Measurements from ENCODE around the gene DRC1.
"Not testable (repeated sequence)": the region's sequence is repeated elsewhere in the genome, so short reads cannot be mapped to it uniquely, and the experiment has no call there.

DRC1 gene

GRCh38 chr2:26359886-26360473 lies 41.7 kb upstream of the DRC1 start:
- TF ChIP-seq CTCF (conservative IDR thresholded peaks at IDR 0.05; ENCODE audit: control insufficient read depth, insufficient read depth, low read depth, low read length) = no peak
- no peak overlapping the region for H3K4me3 ChIP-seq (ENCODE audit: control insufficient read depth, low read depth, low read length)
- no peak for DNase-seq (ENCODE audit: low read depth)

- TF ChIP-seq CTCF (conservative IDR thresholded peaks at IDR 0.05; ENCODE audit: control insufficient read depth, insufficient read depth, low read depth, low read length) = no peak
- peak; percentile 67 for DNase-seq (ENCODE audit: low read depth)
- H3K4me3 ChIP-seq (ENCODE audit: control insufficient read depth, low read depth, low read length) = no peak overlapping the region
These were observed 38.4 kb upstream of the DRC1 start for GRCh38 chr2:26363323-26363722.

- no peak overlapping the region for H3K4me3 ChIP-seq (ENCODE audit: control insufficient read depth, low read depth, low read length)
- TF ChIP-seq CTCF (conservative IDR thresholded peaks at IDR 0.05; ENCODE audit: control insufficient read depth, insufficient read depth, low read depth, low read length) = no peak
- no peak for DNase-seq (ENCODE audit: low read depth)
These were observed 37.8 kb upstream of the DRC1 start for GRCh38 chr2:26363958-26364357.

- no peak for DNase-seq (ENCODE audit: low read depth)
- H3K4me3 ChIP-seq (ENCODE audit: control insufficient read depth, low read depth, low read length) = no peak overlapping the region
- no peak for TF ChIP-seq CTCF (conservative IDR thresholded peaks at IDR 0.05; ENCODE audit: control insufficient read depth, insufficient read depth, low read depth, low read length)
These were observed 37.1 kb upstream of the DRC1 start for GRCh38 chr2:26364669-26365068.

DNA sequence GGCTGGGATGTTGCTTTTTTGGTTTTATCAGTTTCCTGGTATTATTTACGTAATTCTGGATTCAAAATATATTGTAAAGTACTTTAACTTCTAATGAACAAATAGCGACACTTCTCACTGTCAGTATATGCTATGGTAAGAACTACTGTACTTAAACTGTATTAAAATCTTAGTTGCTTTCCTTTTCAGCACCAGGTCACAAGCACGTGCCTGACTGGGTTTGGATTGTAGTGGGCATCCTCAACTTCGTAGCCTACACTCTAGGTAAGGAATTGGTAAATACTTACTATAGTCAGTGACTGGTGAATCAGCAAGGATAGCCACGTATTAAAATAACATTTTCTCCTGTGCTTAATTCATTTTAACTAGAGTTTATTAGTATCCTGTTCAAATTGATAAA lies 34.8 kb upstream of the DRC1 start:
- DNase-seq (ENCODE audit: low read depth) = no peak
- H3K4me3 ChIP-seq (ENCODE audit: control insufficient read depth, low read depth, low read length) = no peak overlapping the region
- no peak for TF ChIP-seq CTCF (conservative IDR thresholded peaks at IDR 0.05; ENCODE audit: control insufficient read depth, insufficient read depth, low read depth, low read length)

DNA sequence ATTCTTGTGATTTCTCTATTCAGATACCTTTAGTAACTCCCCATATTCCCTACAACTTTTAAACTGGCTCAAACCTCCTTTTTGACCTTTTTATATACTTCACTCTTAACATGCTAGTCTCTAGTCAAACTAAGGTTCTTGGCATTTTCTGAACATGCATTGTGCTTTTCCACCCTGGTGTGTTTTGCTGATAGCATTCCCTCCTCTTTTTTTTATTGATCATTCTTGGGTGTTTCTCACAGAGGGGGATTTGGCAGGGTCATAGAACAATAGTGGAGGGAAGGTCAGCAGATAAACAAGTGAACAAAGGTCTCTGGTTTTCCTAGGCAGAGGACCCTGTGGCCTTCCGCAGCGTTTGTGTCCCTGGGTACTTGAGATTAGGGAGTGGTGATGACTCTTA lies 32.1 kb upstream of the DRC1 start:
- not testable (repeated sequence) for DNase-seq (ENCODE audit: low read depth); H3K4me3 ChIP-seq (ENCODE audit: control insufficient read depth, low read depth, low read length)

- H3K4me3 ChIP-seq (ENCODE audit: control insufficient read depth, low read depth, low read length); DNase-seq (ENCODE audit: low read depth): not testable (repeated sequence)
These were observed 30.8 kb upstream of the DRC1 start for GRCh38 chr2:26370909-26371308.

- no peak overlapping the region for H3K4me3 ChIP-seq (ENCODE audit: control insufficient read depth, low read depth, low read length)
- no peak for TF ChIP-seq CTCF (conservative IDR thresholded peaks at IDR 0.05; ENCODE audit: control insufficient read depth, insufficient read depth, low read depth, low read length)
- no peak for DNase-seq (ENCODE audit: low read depth)
These were observed 24.9 kb upstream of the DRC1 start for GRCh38 chr2:26376799-26377198.
